SJSA1 (cell line): ENCODE measurements around the gene BLOC1S4. TPM values are rescaled to one million over a fixed set of nuclear protein-coding genes. Genes with fewer than 3 reads are reported as not detected.

Source experiments
- DNase-seq, 2 experiments: peaks; one replicate each; pipeline ENCODE4 v3.0.0-alpha.2; 2015 to 2020; ENCODE audit warnings: low spot score in 2 of 2, low read depth in 1 of 2
- H3K27ac ChIP-seq: fragments of 250-450 bp; sonication (Bioruptor Pico); 2 replicates; pipeline ENCODE4 v1.5.1; 2020; ENCODE audit warnings: mild to moderate bottlenecking, moderate library complexity
- H3K27me3 ChIP-seq: fragments of 250-450 bp; sonication (Bioruptor Pico); replicated peaks from 2 replicates; pipeline ENCODE4 v1.5.1; 2020; ENCODE audit warnings: mild to moderate bottlenecking, moderate library complexity
- H3K36me3 ChIP-seq: fragments of 250-450 bp; sonication (Bioruptor Pico); 2 replicates; pipeline ENCODE4 v1.5.1; 2020; ENCODE audit warnings: mild to moderate bottlenecking
- H3K4me1 ChIP-seq: fragments of 250-450 bp; sonication (Bioruptor Pico); replicated peaks from 2 replicates; pipeline ENCODE4 v1.6.1; 2021; ENCODE audit warnings: mild to moderate bottlenecking
- H3K4me3 ChIP-seq: fragments of 250-450 bp; sonication (Bioruptor Pico); 2 replicates; pipeline ENCODE4 v1.5.1; 2020; ENCODE audit warnings: mild to moderate bottlenecking
- H3K9me3 ChIP-seq: fragments of 250-450 bp; sonication (Bioruptor Pico); replicated peaks from 2 replicates; pipeline ENCODE4 v1.5.1; 2020; ENCODE audit warnings: mild to moderate bottlenecking
- total RNA-seq: library from RNA; depleted of rRNA; stranded (reverse); fragments of >200 nt; shearing (Covaris generic); gene quantifications from 2 replicates; pipeline ENCODE4 v1.2.3, GENCODE V29; 2014

Gene BLOC1S4
- total RNA-seq, 1 experiment from 2014 or later, result 14.4 TPM

GRCh38 chr4:6730603-6731317 is 14.8 kb downstream of the BLOC1S4 start:
- H3K27ac ChIP-seq, result no peak overlapping the region
- DNase-seq, result no peak
- no peak overlapping the region for H3K4me3 ChIP-seq
- H3K4me1 ChIP-seq, result peaks cover 52% of the 10 kb centered on the region
- H3K36me3 ChIP-seq, result no peaks in the 10 kb centered on the region
- H3K9me3 ChIP-seq, result no peaks in the 10 kb centered on the region
- no peaks in the 10 kb centered on the region for H3K27me3 ChIP-seq

- 0 out of 2 replicates have a peak overlapping the region, but pooled peaks have one; percentile 99 for H3K27ac ChIP-seq
- no peaks in the 10 kb centered on the region for H3K27me3 ChIP-seq
- H3K36me3 ChIP-seq, result no peaks in the 10 kb centered on the region
- no peaks in the 10 kb centered on the region for H3K9me3 ChIP-seq
- DNase-seq, result no peak
- peaks cover 49% of the 10 kb centered on the region for H3K4me1 ChIP-seq
- no peak overlapping the region for H3K4me3 ChIP-seq
Measured at GRCh38 chr4:6731318-6731675, 15.3 kb downstream of the BLOC1S4 start.

DNA sequence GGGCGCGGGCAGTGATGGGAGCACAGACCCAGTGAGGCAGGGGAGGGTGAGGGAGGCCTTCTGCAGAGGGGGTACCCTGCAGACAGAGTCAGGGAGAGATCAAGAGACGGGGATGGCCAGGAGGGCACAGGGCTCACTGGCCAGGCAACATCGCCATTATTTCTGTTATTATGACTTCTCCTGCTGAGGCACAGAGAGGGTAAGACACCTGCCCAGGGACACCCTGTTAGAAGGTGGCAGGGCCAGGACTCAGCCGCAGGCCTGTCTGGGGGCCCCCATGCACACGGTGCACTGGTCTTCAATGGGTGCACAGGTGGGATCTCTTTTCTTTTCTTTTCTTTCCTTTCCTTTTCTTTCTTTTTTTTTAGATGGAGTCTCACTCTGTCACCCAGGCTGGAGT is 15.8 kb downstream of the BLOC1S4 start:
- Histone ChIP-seq H3K27ac (peak overlapping the region; percentile 99), H3K9me3 (no peaks in the 10 kb centered on the region), H3K36me3 (no peaks in the 10 kb centered on the region), H3K4me1 (peaks cover 44% of the 10 kb centered on the region), H3K27me3 (no peaks in the 10 kb centered on the region), H3K4me3 (no peak overlapping the region)
- no peak for DNase-seq

DNA sequence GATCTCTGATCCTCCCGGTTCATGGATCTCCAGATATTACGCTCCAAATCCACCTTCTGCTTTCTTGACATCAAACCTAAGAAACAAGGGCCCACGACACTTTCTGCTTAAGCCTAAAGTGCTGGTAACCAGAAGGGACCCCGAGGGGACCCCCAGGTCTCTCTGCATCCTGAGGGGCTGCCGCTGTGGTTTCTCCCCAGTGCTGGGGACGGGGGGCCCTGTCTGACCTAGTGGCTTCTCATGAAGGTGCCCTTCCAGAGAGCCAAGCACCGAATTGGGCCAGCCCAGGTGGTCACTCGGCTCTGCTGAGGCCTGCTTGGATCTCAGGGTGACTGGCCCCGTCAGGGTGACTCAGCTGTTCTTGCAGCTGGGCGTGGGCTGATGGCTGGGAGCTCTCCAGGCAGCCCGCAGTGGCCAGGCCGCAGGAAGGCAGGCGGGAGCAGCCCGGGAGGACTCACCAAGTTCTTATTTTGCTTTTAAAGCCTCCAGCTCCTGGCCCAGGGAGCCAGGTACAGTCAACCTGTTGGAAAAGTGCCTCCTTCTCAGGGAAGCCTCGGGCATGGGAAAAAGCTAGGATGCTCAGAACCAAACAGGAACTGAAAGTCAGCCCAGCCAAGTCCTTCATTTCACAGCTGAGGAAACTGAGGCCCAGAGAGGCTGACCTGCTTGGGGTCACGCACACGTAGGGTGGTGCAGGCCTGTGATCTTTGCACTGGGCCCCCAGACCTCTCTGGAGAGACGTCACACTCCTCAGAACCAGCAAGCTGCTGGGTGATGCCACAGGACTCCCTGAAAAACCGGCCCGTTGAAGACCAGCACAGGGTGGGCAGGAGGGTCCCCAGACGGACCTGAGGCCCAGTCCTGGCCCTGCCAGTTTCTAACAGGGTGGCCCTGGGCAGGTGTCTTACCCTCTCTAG is 16.7 kb downstream of the BLOC1S4 start:
- peak; percentile 63 to 82 for DNase-seq

DNA sequence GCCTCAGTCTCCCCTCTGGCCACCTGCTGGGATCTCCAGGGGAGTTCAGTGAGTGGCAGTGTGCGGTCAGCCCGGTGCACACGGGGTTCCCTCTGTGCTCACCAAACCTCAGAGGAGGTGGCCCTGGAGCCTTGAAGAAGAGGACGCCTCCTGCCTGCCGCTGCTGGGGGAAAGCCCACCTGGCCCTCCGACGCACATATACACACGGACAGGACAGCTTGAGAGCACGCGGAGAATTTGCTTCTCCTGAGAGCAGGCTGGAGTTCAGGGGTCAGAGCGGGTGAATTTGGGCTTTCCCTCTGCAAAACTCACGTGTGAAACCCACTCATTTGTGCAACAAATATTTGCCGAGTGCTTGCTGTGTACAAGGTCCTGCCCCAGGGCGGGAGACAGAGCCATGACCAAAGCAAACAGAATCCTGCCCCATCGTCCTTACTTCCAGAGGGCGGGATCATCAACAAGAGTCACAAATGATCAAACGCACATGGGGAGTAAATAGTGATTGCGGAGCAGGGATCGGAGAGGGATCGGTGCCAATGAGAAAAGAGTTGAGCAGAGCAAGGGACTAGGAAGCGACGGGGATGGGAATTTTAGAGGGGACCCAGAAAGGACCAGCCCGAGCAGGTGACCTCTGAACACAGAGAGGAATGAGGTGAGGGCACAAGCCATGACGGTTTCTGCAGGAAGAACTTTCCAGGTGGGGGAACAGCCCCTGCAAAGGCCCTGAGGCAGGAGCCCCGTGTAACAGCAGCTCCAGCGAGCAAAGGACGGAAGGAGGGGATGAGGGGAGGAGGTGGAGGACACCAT is 17.6 kb downstream of the BLOC1S4 start:
- H3K9me3 ChIP-seq, result no peaks in the 10 kb centered on the region
- DNase-seq, result no peak
- H3K27me3 ChIP-seq, result no peaks in the 10 kb centered on the region
- peak overlapping the region; percentile 99 for H3K27ac ChIP-seq
- H3K4me1 ChIP-seq, result peaks cover 31% of the 10 kb centered on the region
- H3K4me3 ChIP-seq, result no peak overlapping the region
- H3K36me3 ChIP-seq, result no peaks in the 10 kb centered on the region

More for the DNA sequence above, 16.7 kb downstream of the BLOC1S4 start:
- Histone ChIP-seq H3K4me3 (no peak overlapping the region), H3K27me3 (no peaks in the 10 kb centered on the region), H3K36me3 (no peaks in the 10 kb centered on the region), H3K27ac (peak overlapping the region; percentile 99), H3K4me1 (peaks cover 38% of the 10 kb centered on the region), H3K9me3 (no peaks in the 10 kb centered on the region)

GRCh38 chr4:6734165-6734786 is 18.3 kb downstream of the BLOC1S4 start:
- Histone ChIP-seq H3K27me3 (no peaks in the 10 kb centered on the region), H3K9me3 (no peaks in the 10 kb centered on the region), H3K4me3 (no peak overlapping the region), H3K4me1 (peaks cover 24% of the 10 kb centered on the region), H3K36me3 (no peaks in the 10 kb centered on the region), H3K27ac (no peak overlapping the region)
- DNase-seq, result no peak

- no peaks in the 10 kb centered on the region for H3K36me3 ChIP-seq
- H3K27me3 ChIP-seq, result no peaks in the 10 kb centered on the region
- no peak overlapping the region for H3K27ac ChIP-seq
- DNase-seq, result no peak
- no peaks in the 10 kb centered on the region for H3K9me3 ChIP-seq
- no peak overlapping the region for H3K4me3 ChIP-seq
- H3K4me1 ChIP-seq, result no peaks in the 10 kb centered on the region
Measured at GRCh38 chr4:6739920-6740319, 23.9 kb downstream of the BLOC1S4 start.

DNA sequence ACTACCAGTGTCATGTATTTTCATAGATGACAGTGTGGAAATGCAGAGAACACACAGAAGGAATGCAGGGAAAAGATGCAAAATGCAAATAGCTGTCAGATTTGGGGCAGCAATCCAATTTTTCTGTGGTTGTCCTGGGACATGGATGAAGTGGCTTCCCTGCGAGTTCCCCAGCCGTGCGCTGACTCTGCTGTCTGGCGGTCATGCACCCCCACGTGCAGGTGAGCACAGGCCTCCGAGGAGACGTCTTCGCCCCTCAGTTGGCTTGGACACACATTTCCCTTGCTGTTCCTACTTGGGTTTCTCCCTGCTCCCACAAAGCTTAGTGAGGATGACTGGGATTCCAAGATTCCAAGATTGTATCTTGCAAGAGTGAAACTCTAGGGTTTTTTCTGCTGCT is 24.4 kb downstream of the BLOC1S4 start:
- H3K36me3 ChIP-seq, result no peaks in the 10 kb centered on the region
- no peak for DNase-seq
- H3K4me3 ChIP-seq, result no peak overlapping the region
- no peaks in the 10 kb centered on the region for H3K4me1 ChIP-seq
- H3K27ac ChIP-seq, result no peak overlapping the region
- H3K9me3 ChIP-seq, result no peaks in the 10 kb centered on the region
- H3K27me3 ChIP-seq, result no peaks in the 10 kb centered on the region

DNA sequence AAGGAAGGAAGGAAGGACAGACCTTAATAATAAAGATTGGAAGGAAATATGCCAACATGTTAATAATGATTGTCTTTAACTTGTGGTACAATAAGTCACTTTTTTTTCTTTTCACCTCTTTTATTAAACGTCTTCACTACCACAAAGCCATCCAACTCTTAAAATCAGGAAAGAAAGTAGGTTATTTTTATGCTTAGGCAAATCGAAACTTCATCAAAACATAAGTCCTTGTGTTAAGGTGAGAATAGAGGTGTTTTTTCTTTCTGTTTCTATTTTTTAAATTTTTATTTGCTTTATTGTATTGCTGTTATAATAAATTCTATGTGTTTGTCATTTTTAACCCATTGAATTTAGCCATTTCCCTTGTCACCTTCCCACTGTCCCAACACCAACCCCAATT is 26.5 kb downstream of the BLOC1S4 start:
- DNase-seq, result no peak
- H3K36me3 ChIP-seq, result no peaks in the 10 kb centered on the region
- no peaks in the 10 kb centered on the region for H3K9me3 ChIP-seq
- no peak overlapping the region for H3K27ac ChIP-seq
- H3K4me3 ChIP-seq, result no peak overlapping the region
- H3K4me1 ChIP-seq, result peaks cover 7% of the 10 kb centered on the region
- no peaks in the 10 kb centered on the region for H3K27me3 ChIP-seq

DNA sequence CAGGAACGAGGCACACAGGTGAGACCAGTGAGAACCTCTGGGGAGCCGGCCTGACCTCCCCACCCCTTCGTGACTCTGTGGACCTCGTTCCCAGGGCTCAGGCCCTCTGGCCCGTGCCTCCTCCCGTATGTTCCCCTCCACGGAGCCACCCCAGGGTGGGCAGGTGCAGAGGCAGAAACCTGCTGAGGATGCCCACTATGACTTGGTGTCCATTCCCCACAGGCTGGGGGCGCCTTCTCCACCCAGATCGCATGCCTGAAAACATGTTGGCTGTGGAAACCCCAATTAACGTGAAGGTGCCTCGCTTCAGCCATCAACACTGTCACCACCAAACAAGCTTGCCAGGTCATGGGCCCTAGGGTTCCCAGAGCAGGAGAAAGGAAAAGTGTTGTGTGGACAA is 27.0 kb downstream of the BLOC1S4 start:
- Histone ChIP-seq H3K27me3 (no peaks in the 10 kb centered on the region), H3K27ac (no peak overlapping the region), H3K4me3 (no peak overlapping the region), H3K4me1 (peaks cover 12% of the 10 kb centered on the region), H3K9me3 (no peaks in the 10 kb centered on the region), H3K36me3 (no peaks in the 10 kb centered on the region)
- DNase-seq, result no peak

DNA sequence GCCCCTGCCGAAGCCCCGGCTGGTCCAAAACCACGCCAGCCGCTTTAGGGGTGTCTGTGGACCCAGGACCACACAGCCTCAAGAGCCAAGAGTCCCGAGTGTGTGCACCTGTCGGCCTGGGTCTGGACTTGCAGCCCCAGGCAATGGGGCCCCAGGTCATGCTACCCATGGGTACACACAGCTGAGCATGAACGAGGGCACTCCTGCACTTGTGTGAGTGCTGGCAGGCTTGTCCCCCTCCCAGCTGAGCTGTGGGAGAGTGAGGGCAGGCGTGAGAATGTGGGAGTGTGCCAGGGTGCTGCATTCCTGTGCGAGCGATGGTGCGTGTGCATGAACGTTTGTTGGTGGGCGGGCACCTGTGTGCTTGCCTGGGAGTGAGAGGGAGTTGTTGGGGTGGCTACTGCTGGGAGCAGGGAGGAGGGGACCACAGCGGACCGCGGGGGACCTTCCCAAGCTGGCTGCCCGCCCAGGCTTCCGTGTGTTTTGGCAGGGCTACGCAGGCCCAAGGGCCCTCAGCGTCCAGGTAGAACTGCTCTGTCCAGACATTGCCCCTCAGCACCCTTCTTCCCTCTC is 30.8 kb downstream of the BLOC1S4 start:
- Histone ChIP-seq H3K4me3 (no peak overlapping the region), H3K27ac (no peak overlapping the region), H3K36me3 (no peaks in the 10 kb centered on the region), H3K27me3 (no peaks in the 10 kb centered on the region), H3K4me1 (peaks cover 50% of the 10 kb centered on the region), H3K9me3 (no peaks in the 10 kb centered on the region)
- DNase-seq, result no peak

GRCh38 chr4:6747294-6748051 is 31.5 kb downstream of the BLOC1S4 start:
- no peak overlapping the region for H3K4me3 ChIP-seq
- DNase-seq, result no peak
- H3K27me3 ChIP-seq, result no peaks in the 10 kb centered on the region
- H3K9me3 ChIP-seq, result no peaks in the 10 kb centered on the region
- H3K27ac ChIP-seq, result no peak overlapping the region
- H3K36me3 ChIP-seq, result no peaks in the 10 kb centered on the region
- peaks cover 50% of the 10 kb centered on the region for H3K4me1 ChIP-seq
